Thymus (tissue), 11 donors: ENCODE measurements around the gene CST11. TPM values are rescaled to one million over a fixed set of nuclear protein-coding genes. Genes with fewer than 3 reads are reported as not detected.

Experiments
- DNase-seq, 9 donors: peaks; one replicate each; pipeline ENCODE4 v3.0.0-alpha.2; 2013; ENCODE audit warnings: low spot score in 9 of 9, low read depth in 6 of 9, missing footprints in 1 of 9
- H3K27ac ChIP-seq, 2 donors: one replicate each; pipeline ENCODE4 v1.5.1; 2013; ENCODE audit warnings: control low read depth in 1 of 2, low read depth in 1 of 2, low read length in 1 of 2, mild to moderate bottlenecking in 1 of 2, moderate library complexity in 1 of 2
- H3K27me3 ChIP-seq, 2 donors: one replicate each; pipeline ENCODE4 v1.5.1; 2013; ENCODE audit warnings: low read length in 1 of 2; ENCODE audit not compliant: control insufficient read depth in 2 of 2, insufficient read depth in 1 of 2
- H3K36me3 ChIP-seq, 2 donors: one replicate each; pipeline ENCODE4 v1.5.1; 2013; ENCODE audit warnings: low read length in 1 of 2, mild to moderate bottlenecking in 1 of 2, moderate library complexity in 1 of 2; ENCODE audit not compliant: control insufficient read depth in 2 of 2, insufficient read depth in 2 of 2
- H3K4me1 ChIP-seq, 2 donors: one replicate each; pipeline ENCODE4 v1.5.1; 2013; ENCODE audit warnings: low read length in 2 of 2; ENCODE audit not compliant: control insufficient read depth in 2 of 2, insufficient read depth in 2 of 2
- H3K4me3 ChIP-seq, 2 donors: one replicate each; pipeline ENCODE4 v1.5.1; 2013; ENCODE audit warnings: low read length in 2 of 2, control low read depth in 1 of 2, mild to moderate bottlenecking in 1 of 2
- H3K9me3 ChIP-seq, 2 donors: one replicate each; pipeline ENCODE4 v1.5.1; 2013; ENCODE audit warnings: low read length in 1 of 2, mild to moderate bottlenecking in 1 of 2; ENCODE audit not compliant: control insufficient read depth in 2 of 2, insufficient read depth in 1 of 2
- WGBS: extraction: QIAGEN DNeasy Blood & Tissue Kit; methylation state at CpG from one replicate; pipeline ENCODE4 v1.1.7; 2013; 5-methylcytosine and 5-hydroxymethylcytosine counted together
- polyA plus RNA-seq: library from polyadenylated mRNA; stranded (reverse); fragments of 200-250 nt; gene quantifications from one replicate; pipeline ENCODE4 v1.2.3, GENCODE V29; 2013
- total RNA-seq: library from RNA; stranded (reverse); fragments of 120-200 nt; gene quantifications from one replicate; pipeline ENCODE4 v1.2.4, GENCODE V29; 2013
- donor health status: healthy.

The CST11 gene
- total and polyA plus RNA-seq, 2 donors: 0.32 to 0.33 TPM

DNA sequence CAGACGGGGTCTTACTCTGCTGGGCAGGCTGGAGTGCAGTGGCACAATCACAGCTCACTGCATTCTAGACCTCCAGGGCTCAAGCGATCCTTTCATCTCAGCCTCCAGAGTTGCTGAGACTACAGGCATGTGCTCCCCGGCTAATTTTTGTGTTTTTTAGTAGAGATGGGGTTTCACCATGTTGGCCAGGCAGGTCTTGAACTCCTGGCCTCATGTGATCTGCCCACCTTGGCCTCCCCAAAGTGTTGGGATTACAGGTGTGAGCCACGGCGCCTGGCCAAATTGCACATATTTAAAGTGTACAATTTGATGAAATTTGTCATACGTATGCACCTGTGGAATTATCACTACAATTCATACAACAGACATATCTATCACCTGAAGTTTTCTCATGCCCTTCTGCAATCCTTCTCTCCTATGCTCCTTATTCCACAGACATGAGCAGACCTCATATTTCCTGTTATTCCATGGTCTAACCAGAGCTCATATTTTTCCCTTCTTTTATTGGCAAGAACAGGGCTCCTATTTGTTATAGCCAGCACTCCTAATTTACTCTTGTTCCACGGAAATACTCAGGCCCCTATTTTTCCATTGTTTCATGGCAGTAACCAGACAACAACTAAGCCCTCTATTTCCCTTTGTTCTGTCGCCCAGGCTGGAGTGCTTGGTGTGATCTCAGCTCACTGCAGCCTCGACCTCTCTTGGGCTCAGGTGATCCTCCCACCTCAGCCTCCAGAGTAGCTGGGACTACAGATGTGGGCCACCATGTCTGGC, 15.4 kb downstream of the CST11 start:
- H3K9me3 ChIP-seq: no peaks in the 10 kb centered on the region
- 96% methylated on average over 9 of the region's 9 CpGs for WGBS

GRCh38 chr20:23436681-23437080, 16.0 kb downstream of the CST11 start:
- no peaks in the 10 kb centered on the region for H3K4me1 ChIP-seq
- no peaks in the 10 kb centered on the region for H3K9me3 ChIP-seq
- no peaks in the 10 kb centered on the region for H3K36me3 ChIP-seq
- H3K4me3 ChIP-seq: no peak overlapping the region
- no peak for DNase-seq
- no peaks in the 10 kb centered on the region for H3K27me3 ChIP-seq
- 68% methylated on average over 3 of the region's 3 CpGs for WGBS
- H3K27ac ChIP-seq: no peak overlapping the region

More for the DNA sequence above, 15.4 kb downstream of the CST11 start:
- no peak for DNase-seq
- Histone ChIP-seq H3K36me3 (no peaks in the 10 kb centered on the region), H3K27ac (no peak overlapping the region), H3K27me3 (no peaks in the 10 kb centered on the region), H3K4me3 (no peak overlapping the region), H3K4me1 (peaks cover 0 to 5% of the 10 kb centered on the region in 2 donors)

DNA sequence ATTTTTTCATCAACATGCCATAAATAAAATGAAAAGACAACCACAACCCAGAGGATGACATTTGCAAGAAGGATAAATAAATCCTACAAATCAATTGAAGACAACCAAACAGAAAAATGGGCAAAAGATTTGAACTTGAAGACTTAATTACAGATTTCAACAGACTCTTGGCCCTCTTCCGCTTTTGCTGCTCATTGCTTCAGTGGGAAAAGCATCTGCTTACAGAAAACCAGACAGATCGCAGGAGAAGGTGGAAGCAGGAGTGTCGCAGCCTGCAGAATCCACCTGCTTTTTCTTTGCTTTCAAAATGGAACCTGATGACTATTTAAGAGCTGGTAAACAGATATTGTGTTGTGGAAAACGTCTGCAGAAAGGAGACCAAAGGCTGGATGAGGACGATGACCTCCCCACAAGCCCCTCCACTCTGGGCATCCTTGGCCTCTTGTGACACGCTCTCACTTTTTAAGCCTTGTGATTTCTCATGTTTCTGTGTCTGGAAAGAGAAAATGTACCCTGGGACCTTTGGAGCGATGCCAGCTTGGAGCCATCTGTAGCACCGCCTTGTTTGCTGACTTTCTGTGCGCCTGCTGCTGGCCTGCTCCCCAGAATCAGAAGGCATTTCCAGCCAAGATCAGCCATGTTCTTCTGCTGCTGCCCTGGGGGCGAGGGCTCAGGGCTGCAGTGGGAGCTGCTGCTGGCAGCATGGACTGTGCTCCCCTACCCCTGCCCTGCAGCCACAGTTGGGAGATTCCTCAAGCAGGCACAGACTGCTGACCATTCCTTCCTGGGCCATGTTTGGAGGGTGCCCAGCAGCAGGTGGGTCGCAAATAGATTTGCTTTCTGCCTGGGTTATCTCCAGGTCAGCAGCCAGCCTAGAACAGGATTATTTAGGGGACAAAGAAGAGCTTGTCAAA, 16.8 kb downstream of the CST11 start:
- 94% methylated on average over 11 of the region's 11 CpGs for WGBS
- no peak for DNase-seq
- no peaks in the 10 kb centered on the region for H3K27me3 ChIP-seq
- H3K27ac ChIP-seq: no peak overlapping the region
- no peaks in the 10 kb centered on the region for H3K9me3 ChIP-seq
- no peaks in the 10 kb centered on the region for H3K4me1 ChIP-seq
- no peak overlapping the region for H3K4me3 ChIP-seq
- no peaks in the 10 kb centered on the region for H3K36me3 ChIP-seq

GRCh38 chr20:23434521-23435313, 18.0 kb downstream of the CST11 start:
- Histone ChIP-seq H3K27ac (no peak overlapping the region), H3K27me3 (no peaks in the 10 kb centered on the region), H3K4me1 (no peaks in the 10 kb centered on the region), H3K9me3 (no peaks in the 10 kb centered on the region), H3K4me3 (no peak overlapping the region), H3K36me3 (no peaks in the 10 kb centered on the region)
- DNase-seq: no peak
- 97% methylated on average over 7 of the region's 7 CpGs for WGBS

DNA sequence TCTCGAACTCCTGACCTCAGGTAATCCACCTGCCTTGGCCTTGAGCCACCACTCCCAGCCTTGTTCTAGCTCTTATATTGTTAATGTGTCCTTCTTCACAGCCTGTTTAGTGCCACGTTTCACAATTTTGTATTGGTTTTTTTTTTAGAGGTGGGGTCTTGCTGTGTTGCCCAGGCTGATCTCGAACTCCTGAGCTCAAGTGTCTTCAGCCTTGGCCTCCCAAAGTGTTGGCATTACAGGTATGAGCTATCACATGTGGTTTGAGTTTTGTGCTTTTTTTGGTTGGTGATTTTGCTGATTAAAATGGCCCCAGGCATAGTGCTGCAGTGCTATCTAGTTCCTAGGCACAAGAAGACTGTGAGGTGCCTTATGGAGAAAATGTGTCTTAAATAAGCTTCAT, 19.0 kb downstream of the CST11 start:
- no peaks in the 10 kb centered on the region for H3K27me3 ChIP-seq
- no peaks in the 10 kb centered on the region for H3K9me3 ChIP-seq
- no peaks in the 10 kb centered on the region for H3K4me1 ChIP-seq
- no peak overlapping the region for H3K4me3 ChIP-seq
- 86% methylated on average over 3 of the region's 3 CpGs for WGBS
- DNase-seq: no peak
- no peaks in the 10 kb centered on the region for H3K36me3 ChIP-seq
- H3K27ac ChIP-seq: no peak overlapping the region

GRCh38 chr20:23425129-23425528, 27.5 kb downstream of the CST11 start:
- H3K27ac ChIP-seq: no peak overlapping the region
- no peak for DNase-seq
- 89% methylated on average over 9 of the region's 9 CpGs for WGBS

GRCh38 chr20:23420943-23421931, 31.4 kb downstream of the CST11 start, which contains the start of gene NAPB:
Gene NAPB, minus strand, starts transcription at chr20:23421488. Its CDS starts 86 bp downstream, at chr20:23421402.
- Histone ChIP-seq H3K4me3 (peak within 1 kb of the TSS; percentile 86 to 87), H3K4me1 (peaks cover 3 to 23% of the 10 kb centered on the region in 2 donors), H3K27me3 (no peaks in the 10 kb centered on the region), H3K27ac (peak within 1 kb of the TSS; percentile 78 to 82), H3K9me3 (no peaks in the 10 kb centered on the region), H3K36me3 (no peaks in the 10 kb centered on the region)
- DNase-seq: peak; percentile 76 to 96 (median 90)
- 1% methylated on average over 64 of the region's 64 CpGs for WGBS

More at GRCh38 chr20:23425129-23425528, 27.5 kb downstream of the CST11 start:
- Histone ChIP-seq H3K27me3 (no peaks in the 10 kb centered on the region), H3K4me1 (peaks cover 3 to 21% of the 10 kb centered on the region in 2 donors), H3K9me3 (no peaks in the 10 kb centered on the region), H3K4me3 (no peak overlapping the region), H3K36me3 (no peaks in the 10 kb centered on the region)
